ENCODE data around the gene LMOD2. TPM values are rescaled to one million over a fixed set of nuclear protein-coding genes. Genes with fewer than 3 reads are reported as not detected.

The LMOD2 gene
- total RNA-seq, 1 donor from 2014 or later: not detected

GRCh38 chr7:123666492-123666891, 10.8 kb downstream of the LMOD2 start:
- intact Hi-C loops (cut with micrococcal nuclease): no loop called here

GRCh38 chr7:123669485-123669884, 13.8 kb downstream of the LMOD2 start:
- intact Hi-C loops (cut with micrococcal nuclease): no loop called here

DNA sequence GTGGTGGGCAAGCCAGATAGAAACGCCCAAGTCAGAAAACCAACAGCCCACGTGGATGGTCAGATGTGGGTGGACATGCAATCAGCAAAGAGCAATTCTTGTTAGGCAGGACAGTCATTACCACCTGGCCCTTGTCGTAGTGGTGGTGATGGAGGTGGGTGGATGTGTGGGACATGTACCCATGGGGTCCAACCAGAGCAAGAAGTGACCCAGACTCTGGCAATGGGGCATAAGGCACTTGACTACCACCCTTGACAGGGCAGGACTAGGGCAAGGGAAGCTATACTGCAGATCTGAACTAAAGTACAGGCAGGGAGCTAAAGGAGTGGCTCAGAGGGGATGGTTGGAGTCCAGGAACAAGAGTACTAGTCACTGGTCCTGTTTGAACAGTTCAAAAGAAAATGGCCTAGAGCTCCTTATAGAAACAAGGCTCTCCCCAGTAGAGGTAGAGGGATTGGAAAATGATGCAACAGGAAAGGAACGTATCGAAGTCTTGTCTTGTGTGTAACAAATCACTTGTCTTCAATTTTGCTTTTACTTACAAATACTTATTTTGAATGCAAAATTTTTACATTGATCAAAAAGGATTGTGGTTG, 17.6 kb downstream of the LMOD2 start:
- intact Hi-C loops (cut with micrococcal nuclease): no loop called here

- intact Hi-C loops (cut with micrococcal nuclease): no loop called here
Observed at GRCh38 chr7:123673752-123674398, 18.2 kb downstream of the LMOD2 start.

DNA sequence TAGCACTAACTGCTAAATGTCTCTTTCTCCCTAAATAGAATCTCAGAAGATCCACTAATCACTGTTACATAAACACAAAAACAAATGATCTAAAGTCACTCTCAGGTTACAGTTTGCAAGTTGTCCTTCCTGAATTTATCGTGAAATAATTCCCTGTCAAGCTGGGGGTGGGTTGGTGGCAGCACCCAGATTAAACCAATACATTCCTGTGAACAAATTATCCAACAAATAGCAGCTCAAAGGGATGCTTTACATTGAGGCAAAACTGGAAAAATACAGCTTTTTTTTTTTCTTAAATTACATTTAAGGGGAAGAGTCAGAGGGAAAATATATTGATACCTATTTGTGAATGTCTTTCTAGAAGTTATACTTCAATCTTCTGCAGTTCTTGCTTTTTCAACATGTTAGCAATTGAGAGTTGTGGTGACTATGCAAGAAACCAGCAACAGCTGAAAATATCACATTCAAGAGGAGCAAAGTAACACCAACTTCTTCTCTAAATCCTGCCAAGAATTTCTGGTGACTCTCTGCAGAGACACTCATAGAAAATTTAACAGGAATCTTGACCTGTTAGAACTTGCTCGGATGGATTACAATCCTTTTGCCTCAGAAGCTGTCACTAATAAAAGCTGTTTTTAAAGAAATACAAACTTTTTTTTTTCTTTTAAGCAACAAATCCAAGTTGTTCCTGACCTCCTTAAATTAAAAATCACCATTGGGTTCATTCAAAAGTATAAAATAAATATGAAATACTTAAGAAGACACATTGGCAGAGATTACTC, 18.9 kb downstream of the LMOD2 start:
- intact Hi-C loops (cut with micrococcal nuclease): no loop called here

GRCh38 chr7:123675181-123675473, 19.5 kb downstream of the LMOD2 start:
- intact Hi-C loops (cut with micrococcal nuclease): no loop called here

DNA sequence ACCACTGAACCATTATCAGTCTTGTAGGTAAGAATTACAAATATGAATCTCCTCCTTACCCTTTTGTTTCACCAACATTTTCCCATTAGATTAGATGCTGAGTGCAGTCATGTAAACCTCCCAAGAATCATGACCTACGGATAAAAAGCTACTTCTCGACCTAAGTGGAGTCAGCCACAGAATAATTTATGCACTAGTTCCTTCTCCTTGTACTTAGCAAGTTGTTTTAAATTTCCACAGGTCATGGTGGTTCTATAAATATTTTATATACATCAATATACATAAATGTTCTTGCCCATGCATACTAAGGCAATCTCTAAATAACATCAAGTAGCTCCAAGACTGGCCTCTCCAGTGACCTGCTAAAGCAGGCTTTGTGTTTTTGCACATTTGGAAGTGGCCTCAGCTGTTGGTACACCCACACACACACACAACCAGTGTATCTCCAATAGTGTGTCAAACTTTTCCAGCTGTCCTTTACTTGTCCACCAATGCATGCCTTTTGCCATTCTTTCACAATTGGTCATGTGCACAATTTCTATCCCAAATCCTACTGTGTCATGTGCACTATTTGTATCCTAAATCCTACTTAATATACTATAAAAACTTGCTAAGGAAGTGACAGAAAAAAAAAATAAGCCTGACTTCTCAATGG, 21.5 kb downstream of the LMOD2 start:
- intact Hi-C loops (cut with micrococcal nuclease): no loop called here

DNA sequence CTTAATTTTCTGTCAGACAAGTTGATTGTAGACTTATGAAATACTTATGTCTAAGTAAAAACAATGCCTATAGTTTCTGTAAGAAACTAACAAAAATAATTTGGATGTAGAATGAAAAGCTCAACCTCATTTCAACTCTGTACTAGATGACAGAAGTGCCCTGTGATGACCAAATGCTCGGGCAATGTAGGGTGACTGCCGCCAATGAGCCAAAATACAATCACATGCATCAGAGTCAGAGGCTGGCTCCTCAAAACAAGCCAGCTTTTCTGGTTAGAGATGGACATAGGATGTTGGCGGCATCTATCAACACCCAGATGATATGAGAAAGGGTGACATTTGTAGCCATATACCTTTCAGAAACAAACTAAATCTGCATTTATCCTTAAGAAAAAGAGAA, 23.9 kb downstream of the LMOD2 start:
- intact Hi-C loops (cut with micrococcal nuclease): loop anchor here (5.0 kb wide), 1 partner anchor 118 kb away; no protein-coding TSS in a partner anchor

- intact Hi-C loops (cut with micrococcal nuclease): loop anchor here (5.0 kb wide), 1 partner anchor 117 kb away; no protein-coding TSS in a partner anchor
Observed at GRCh38 chr7:123680580-123680979, 24.9 kb downstream of the LMOD2 start.

- intact Hi-C loops (cut with micrococcal nuclease): loop anchor here (5.0 kb wide), 1 partner anchor 116 kb away; no protein-coding TSS in a partner anchor
Observed at GRCh38 chr7:123681561-123681960, 25.9 kb downstream of the LMOD2 start.

GRCh38 chr7:123682690-123683089, 27.0 kb downstream of the LMOD2 start:
- intact Hi-C loops (cut with micrococcal nuclease): loop anchor here (1.0 to 5.0 kb wide), 3 partner anchors 18 to 183 kb away; no protein-coding TSS in a partner anchor

DNA sequence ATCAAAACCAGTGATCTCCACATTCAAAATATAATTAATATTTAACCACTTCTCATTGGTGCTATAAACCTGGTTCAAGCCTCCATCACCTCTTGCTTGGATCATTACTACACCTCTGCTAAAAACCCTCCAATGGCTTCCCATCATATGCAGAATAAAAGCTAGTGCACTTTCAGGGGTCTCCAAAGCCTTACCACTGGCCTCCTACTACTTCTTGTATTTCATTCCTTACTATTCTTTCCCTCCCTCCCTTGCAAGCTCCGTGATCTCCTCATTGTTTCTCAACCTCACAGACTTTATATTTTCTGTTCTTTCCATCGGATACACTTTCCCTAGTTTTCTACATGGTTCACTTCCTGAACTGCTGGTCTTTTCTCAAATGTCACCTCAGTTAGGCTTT, 31.5 kb downstream of the LMOD2 start:
- intact Hi-C loops (cut with micrococcal nuclease): no loop called here

- intact Hi-C loops (cut with micrococcal nuclease): no loop called here
Observed at GRCh38 chr7:123687727-123688126, 32.1 kb downstream of the LMOD2 start.

- intact Hi-C loops (cut with micrococcal nuclease): no loop called here
Observed at GRCh38 chr7:123689250-123689649, 33.6 kb downstream of the LMOD2 start.

- intact Hi-C loops (cut with micrococcal nuclease): no loop called here
Observed at GRCh38 chr7:123690550-123690949, 34.9 kb downstream of the LMOD2 start.

GRCh38 chr7:123692471-123692877, 36.8 kb downstream of the LMOD2 start:
- intact Hi-C loops (cut with micrococcal nuclease): no loop called here

DNA sequence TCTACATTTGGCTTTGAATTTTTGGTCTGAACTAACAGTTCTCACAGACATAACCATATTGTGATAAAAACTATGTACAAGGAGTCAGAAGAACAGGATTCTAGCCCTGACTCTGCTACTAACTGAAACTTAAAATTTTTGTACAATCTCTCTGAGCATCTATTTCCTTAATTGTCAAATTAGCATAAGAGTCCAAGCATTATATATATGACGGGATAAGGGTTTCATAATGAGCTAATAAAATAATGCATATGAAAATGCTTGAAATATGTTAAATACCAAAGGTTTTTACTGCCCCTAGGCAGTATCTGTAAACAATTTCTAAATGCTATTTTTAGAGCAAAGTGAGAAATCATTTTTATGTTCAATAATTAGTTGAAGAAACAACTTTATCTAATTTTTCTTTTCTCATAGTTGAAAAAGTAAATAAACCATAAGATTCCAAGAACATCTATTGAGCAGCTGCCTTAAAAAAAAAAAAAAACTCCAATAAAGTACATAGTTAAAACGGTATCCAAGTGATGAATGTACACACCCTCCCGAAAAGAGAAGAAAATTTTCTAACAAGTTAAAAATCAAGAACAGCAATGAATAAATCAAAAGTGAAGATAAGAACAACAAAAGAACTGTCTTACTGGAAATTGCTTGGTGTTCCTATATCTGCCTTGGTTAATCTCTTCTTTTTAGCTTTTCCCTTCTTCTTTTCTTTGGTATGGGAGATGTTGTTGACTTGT, 40.4 kb downstream of the LMOD2 start:
- intact Hi-C loops (cut with micrococcal nuclease): no loop called here

GRCh38 chr7:123705211-123705901, 49.7 kb downstream of the LMOD2 start:
- intact Hi-C loops (cut with micrococcal nuclease): no loop called here

DNA sequence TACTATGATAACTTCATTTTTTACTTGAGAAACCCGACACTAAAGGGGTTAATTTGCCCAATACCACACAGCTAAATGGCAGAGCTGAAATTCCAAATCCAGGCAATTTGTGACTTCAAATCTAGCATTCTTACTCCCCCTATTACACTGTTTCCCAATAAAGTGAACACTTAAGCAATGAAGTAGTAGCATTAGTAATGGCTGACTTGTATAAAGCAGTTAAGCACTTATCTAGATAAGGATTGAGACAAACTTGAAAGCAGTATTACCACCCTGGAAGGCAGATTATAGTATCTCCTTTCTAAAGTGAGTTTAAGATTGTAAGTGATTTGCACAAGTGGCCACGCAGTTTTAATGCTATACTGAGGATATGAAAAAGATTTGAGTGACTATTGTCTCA, 53.9 kb downstream of the LMOD2 start:
- intact Hi-C loops (cut with micrococcal nuclease): no loop called here

DNA sequence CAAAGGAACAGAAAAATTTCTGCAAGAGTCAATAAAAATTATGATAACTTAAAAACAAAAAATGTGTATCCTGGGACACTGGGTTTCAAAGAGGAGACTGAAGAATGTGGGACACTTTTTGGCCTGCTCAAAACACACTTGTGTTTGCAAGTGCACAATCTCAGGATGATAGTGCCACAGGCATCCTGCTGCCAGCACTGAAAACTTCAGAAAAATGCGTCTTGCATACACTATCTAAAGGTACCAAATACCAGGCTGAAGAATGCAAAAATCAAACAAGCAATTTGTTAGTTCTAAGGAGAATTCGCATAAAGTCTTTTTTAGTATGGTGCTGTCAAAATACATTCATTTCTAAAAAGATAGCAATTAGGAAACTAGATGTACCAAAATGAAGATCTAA, 55.0 kb downstream of the LMOD2 start:
- intact Hi-C loops (cut with micrococcal nuclease): loop anchor here (5.0 kb wide), 1 partner anchor 42 kb away; no protein-coding TSS in a partner anchor
